ENCODE measurements around the gene UGCG.

GRCh38 chr9:111910428-111910827 is 13.8 kb downstream of the UGCG start:
- TF ChIP-seq CTCF (IDR thresholded peaks at IDR 0.05) (no peak), POLR2AphosphoS5 (IDR thresholded peaks at IDR 0.05; ENCODE audit: low read depth, low read length) (no peak), TCF7L2 (IDR thresholded peaks at IDR 0.05; ENCODE audit: low read depth, low read length) (no peak), SIN3A (IDR thresholded peaks at IDR 0.05; ENCODE audit: borderline replicate concordance, insufficient read depth, low read depth, low read length) (no peak)
- TF ChIP-seq, protein P1, sequence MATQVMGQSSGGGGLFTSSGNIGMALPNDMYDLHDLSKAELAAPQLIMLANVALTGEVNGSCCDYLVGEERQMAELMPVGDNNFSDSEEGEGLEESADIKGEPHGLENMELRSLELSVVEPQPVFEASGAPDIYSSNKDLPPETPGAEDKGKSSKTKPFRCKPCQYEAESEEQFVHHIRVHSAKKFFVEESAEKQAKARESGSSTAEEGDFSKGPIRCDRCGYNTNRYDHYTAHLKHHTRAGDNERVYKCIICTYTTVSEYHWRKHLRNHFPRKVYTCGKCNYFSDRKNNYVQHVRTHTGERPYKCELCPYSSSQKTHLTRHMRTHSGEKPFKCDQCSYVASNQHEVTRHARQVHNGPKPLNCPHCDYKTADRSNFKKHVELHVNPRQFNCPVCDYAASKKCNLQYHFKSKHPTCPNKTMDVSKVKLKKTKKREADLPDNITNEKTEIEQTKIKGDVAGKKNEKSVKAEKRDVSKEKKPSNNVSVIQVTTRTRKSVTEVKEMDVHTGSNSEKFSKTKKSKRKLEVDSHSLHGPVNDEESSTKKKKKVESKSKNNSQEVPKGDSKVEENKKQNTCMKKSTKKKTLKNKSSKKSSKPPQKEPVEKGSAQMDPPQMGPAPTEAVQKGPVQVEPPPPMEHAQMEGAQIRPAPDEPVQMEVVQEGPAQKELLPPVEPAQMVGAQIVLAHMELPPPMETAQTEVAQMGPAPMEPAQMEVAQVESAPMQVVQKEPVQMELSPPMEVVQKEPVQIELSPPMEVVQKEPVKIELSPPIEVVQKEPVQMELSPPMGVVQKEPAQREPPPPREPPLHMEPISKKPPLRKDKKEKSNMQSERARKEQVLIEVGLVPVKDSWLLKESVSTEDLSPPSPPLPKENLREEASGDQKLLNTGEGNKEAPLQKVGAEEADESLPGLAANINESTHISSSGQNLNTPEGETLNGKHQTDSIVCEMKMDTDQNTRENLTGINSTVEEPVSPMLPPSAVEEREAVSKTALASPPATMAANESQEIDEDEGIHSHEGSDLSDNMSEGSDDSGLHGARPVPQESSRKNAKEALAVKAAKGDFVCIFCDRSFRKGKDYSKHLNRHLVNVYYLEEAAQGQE (IDR thresholded peaks at IDR 0.05; ENCODE audit: insufficient read depth in 1 of 2, low read depth in 2 of 2, low read length in 1 of 2) = no peak
